ENCODE results near the gene CPA1. TPM values are rescaled to one million over a fixed set of nuclear protein-coding genes. Genes with fewer than 3 reads are reported as not detected.

The CPA1 gene
- total RNA-seq, 1 experiment from 2014 or later = not detected

GRCh38 chr7:130415006-130415405, 34.7 kb downstream of the CPA1 start:
- Histone ChIP-seq H3K27ac (ENCODE audit: insufficient read length, low read depth, low read length) (no peak overlapping the region), H2BK5ac (ENCODE audit: insufficient read length, low read length) (no peak overlapping the region), H3K23me2 (ENCODE audit: insufficient read length, low read depth, low read length, poor library complexity, severe bottlenecking) (no peaks in the 10 kb centered on the region), H4K8ac (replicated peaks; ENCODE audit: insufficient read length, low read depth, low read length) (no peak overlapping the region), H2BK15ac (ENCODE audit: low read depth, low read length) (no peak overlapping the region), H3K79me1 (ENCODE audit: insufficient read depth, low read depth, low read length, poor library complexity, severe bottlenecking) (no peaks in the 10 kb centered on the region), H3K23ac (ENCODE audit: insufficient read length, low read depth, low read length) (no peak overlapping the region), H4K91ac (ENCODE audit: insufficient read length, low read depth, low read length) (no peak overlapping the region), H3T11ph (ENCODE audit: low read length) (no peak overlapping the region), H3K9ac (ENCODE audit: extremely low read depth, insufficient read length, low read length) (no peak overlapping the region), H2BK12ac (ENCODE audit: insufficient read length, low read depth, low read length) (no peak overlapping the region), H3K4ac (ENCODE audit: low read depth, low read length) (no peak overlapping the region), H3K9me3 (ENCODE audit: control insufficient read depth, low read depth, low read length) (no peaks in the 10 kb centered on the region), H3K27me3 (ENCODE audit: insufficient read depth, low read length) (no peaks in the 10 kb centered on the region), H3K56ac (ENCODE audit: insufficient read length, low read depth, low read length) (no peak overlapping the region), H3K18ac (ENCODE audit: insufficient read length, low read depth, low read length) (no peak overlapping the region), H3K14ac (ENCODE audit: insufficient read depth, low read length) (no peak overlapping the region), H2AK5ac (ENCODE audit: insufficient read length, low read length) (no peak overlapping the region), H2BK120ac (ENCODE audit: low read depth, low read length, poor library complexity, severe bottlenecking) (no peak overlapping the region), H3K4me1 (ENCODE audit: insufficient read depth, low read length) (no peaks in the 10 kb centered on the region), H4K5ac (ENCODE audit: insufficient read length, low read depth, low read length) (no peak overlapping the region), H2BK20ac (ENCODE audit: low read depth, low read length, poor library complexity, severe bottlenecking) (no peak overlapping the region), H3K79me2 (ENCODE audit: insufficient read depth, low read length) (no peaks in the 10 kb centered on the region), H3K4me2 (ENCODE audit: insufficient read depth, insufficient read length, low read length) (no peak overlapping the region), H4K20me1 (ENCODE audit: control insufficient read depth, insufficient read depth, insufficient read length) (no peaks in the 10 kb centered on the region), H2AFZ (ENCODE audit: low read length) (no peak overlapping the region)
- Mint-ChIP-seq H3K27me3 (ENCODE audit: low read depth) (no peaks in the 10 kb centered on the region), H3K36me3 (ENCODE audit: insufficient read depth in 1 of 3, low read depth in 3 of 3) (peaks cover 0 to 3% (median 0%) of the 10 kb centered on the region in 3 experiments; a peak in 2 of 7 replicates), H3K9me3 (no peaks in the 10 kb centered on the region), H3K4me3 (no peak overlapping the region), H3K4me1 (peaks cover 10 to 21% of the 10 kb centered on the region in 2 experiments), H3K27ac (no peak overlapping the region)
- no peak for TF ChIP-seq CTCF (conservative IDR thresholded peaks at IDR 0.05)
- no peak for DNase-seq
